ENCODE measurements around the gene NRXN3. TPM values are rescaled to one million over a fixed set of nuclear protein-coding genes. Genes with fewer than 3 reads are reported as not detected.

The NRXN3 gene
- polyA plus RNA-seq, 1 donor from 2014 or later, result 110 TPM

DNA sequence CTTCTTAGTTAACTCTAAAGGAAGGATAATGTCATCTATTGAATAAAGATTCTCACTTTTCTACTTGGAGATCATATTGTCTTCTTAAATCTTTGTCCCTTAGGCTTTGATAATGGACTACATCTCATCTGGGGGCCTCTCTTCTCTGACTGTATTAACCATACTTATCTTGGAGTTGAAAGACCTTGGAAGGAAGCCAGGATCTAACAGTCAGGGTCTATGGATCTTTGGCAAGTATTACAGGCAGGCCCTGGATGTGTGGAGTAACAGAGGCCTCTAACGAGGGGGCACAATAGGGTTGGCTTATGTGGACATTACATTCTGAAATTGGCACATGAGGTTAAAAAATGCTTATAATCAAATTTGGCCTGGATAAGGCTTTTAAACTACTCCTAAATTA, 513.8 kb downstream of the NRXN3 start:
- no peak overlapping the region for H3K4me2 ChIP-seq (ENCODE audit: low read length)
- no peaks in the 10 kb centered on the region for H3K9me3 ChIP-seq (ENCODE audit: low read length)
- no peak overlapping the region for H3K4me3 ChIP-seq (ENCODE audit: low read length)
- H3K79me2 ChIP-seq (replicated peaks; ENCODE audit: insufficient read depth, low read length), result no peaks in the 10 kb centered on the region
- no peaks in the 10 kb centered on the region for H4K20me1 ChIP-seq (ENCODE audit: insufficient read depth)
- no peaks in the 10 kb centered on the region for H3K36me3 ChIP-seq (ENCODE audit: insufficient read depth, low read length)
- TF ChIP-seq EZH2 (IDR thresholded peaks at IDR 0.05; ENCODE audit: borderline replicate concordance, insufficient read depth, low read length, poor library complexity, severe bottlenecking) (no peak), SMC3 (conservative IDR thresholded peaks at IDR 0.05; ENCODE audit: poor library complexity) (no peak), POLR2AphosphoS5 (IDR thresholded peaks at IDR 0.05) (no peak), RAD21 (conservative IDR thresholded peaks at IDR 0.05) (no peak), MXI1 (conservative IDR thresholded peaks at IDR 0.05; ENCODE audit: poor library complexity, severe bottlenecking) (no peak), TAF1 (IDR thresholded peaks at IDR 0.05; ENCODE audit: low read depth) (no peak), EP300 (conservative IDR thresholded peaks at IDR 0.05; ENCODE audit: poor library complexity, severe bottlenecking) (no peak)
- TF ChIP-seq, protein P1, sequence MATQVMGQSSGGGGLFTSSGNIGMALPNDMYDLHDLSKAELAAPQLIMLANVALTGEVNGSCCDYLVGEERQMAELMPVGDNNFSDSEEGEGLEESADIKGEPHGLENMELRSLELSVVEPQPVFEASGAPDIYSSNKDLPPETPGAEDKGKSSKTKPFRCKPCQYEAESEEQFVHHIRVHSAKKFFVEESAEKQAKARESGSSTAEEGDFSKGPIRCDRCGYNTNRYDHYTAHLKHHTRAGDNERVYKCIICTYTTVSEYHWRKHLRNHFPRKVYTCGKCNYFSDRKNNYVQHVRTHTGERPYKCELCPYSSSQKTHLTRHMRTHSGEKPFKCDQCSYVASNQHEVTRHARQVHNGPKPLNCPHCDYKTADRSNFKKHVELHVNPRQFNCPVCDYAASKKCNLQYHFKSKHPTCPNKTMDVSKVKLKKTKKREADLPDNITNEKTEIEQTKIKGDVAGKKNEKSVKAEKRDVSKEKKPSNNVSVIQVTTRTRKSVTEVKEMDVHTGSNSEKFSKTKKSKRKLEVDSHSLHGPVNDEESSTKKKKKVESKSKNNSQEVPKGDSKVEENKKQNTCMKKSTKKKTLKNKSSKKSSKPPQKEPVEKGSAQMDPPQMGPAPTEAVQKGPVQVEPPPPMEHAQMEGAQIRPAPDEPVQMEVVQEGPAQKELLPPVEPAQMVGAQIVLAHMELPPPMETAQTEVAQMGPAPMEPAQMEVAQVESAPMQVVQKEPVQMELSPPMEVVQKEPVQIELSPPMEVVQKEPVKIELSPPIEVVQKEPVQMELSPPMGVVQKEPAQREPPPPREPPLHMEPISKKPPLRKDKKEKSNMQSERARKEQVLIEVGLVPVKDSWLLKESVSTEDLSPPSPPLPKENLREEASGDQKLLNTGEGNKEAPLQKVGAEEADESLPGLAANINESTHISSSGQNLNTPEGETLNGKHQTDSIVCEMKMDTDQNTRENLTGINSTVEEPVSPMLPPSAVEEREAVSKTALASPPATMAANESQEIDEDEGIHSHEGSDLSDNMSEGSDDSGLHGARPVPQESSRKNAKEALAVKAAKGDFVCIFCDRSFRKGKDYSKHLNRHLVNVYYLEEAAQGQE (IDR thresholded peaks at IDR 0.05; ENCODE audit: borderline replicate concordance), result no peak
- TF ChIP-seq, protein P2, sequence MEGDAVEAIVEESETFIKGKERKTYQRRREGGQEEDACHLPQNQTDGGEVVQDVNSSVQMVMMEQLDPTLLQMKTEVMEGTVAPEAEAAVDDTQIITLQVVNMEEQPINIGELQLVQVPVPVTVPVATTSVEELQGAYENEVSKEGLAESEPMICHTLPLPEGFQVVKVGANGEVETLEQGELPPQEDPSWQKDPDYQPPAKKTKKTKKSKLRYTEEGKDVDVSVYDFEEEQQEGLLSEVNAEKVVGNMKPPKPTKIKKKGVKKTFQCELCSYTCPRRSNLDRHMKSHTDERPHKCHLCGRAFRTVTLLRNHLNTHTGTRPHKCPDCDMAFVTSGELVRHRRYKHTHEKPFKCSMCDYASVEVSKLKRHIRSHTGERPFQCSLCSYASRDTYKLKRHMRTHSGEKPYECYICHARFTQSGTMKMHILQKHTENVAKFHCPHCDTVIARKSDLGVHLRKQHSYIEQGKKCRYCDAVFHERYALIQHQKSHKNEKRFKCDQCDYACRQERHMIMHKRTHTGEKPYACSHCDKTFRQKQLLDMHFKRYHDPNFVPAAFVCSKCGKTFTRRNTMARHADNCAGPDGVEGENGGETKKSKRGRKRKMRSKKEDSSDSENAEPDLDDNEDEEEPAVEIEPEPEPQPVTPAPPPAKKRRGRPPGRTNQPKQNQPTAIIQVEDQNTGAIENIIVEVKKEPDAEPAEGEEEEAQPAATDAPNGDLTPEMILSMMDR (IDR thresholded peaks at IDR 0.05; ENCODE audit: poor library complexity, severe bottlenecking), result no peak
- no peaks in the 10 kb centered on the region for H3F3A ChIP-seq (ENCODE audit: insufficient read depth, low read length, poor library complexity, severe bottlenecking)
- no peak overlapping the region for H3K9ac ChIP-seq (ENCODE audit: low read length)
- H3K27me3 ChIP-seq (ENCODE audit: insufficient read depth, low read depth, low read length), result no peaks in the 10 kb centered on the region
- H3K9me2 ChIP-seq (ENCODE audit: insufficient read depth, low read length), result no peaks in the 10 kb centered on the region
- H2AFZ ChIP-seq (ENCODE audit: low read depth, low read length), result no peak overlapping the region
- H3K27ac ChIP-seq (ENCODE audit: low read length), result no peak overlapping the region

DNA sequence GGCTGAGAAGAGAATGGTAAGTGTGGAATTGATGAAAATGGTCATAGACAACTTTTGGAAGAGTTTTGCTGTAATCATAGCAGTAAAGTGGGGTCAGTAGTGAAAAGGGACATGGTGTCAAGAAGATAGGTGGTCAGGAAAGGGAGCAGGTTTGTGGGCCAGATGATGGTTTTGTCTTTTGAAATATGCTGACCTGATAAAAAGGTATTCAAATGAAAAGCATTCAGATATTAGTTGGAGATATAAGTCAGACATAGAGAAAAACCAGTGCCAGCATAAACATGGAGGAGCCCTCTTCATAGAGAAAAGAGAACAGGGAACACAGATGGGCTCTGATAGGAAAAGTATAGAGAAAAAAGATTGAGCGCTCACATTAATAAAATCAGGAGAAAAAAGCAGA, 518.3 kb downstream of the NRXN3 start:
- Histone ChIP-seq H3K9me2 (ENCODE audit: insufficient read depth, low read length) (no peaks in the 10 kb centered on the region), H3K4me2 (ENCODE audit: low read length) (no peak overlapping the region), H3F3A (ENCODE audit: insufficient read depth, low read length, poor library complexity, severe bottlenecking) (no peaks in the 10 kb centered on the region), H3K4me3 (ENCODE audit: low read length) (no peak overlapping the region), H4K20me1 (ENCODE audit: insufficient read depth) (no peaks in the 10 kb centered on the region), H2AFZ (ENCODE audit: low read depth, low read length) (no peak overlapping the region), H3K9me3 (ENCODE audit: low read length) (no peaks in the 10 kb centered on the region), H3K9ac (ENCODE audit: low read length) (no peak overlapping the region), H3K27ac (ENCODE audit: low read length) (no peak overlapping the region), H3K79me2 (replicated peaks; ENCODE audit: insufficient read depth, low read length) (no peaks in the 10 kb centered on the region), H3K27me3 (ENCODE audit: insufficient read depth, low read depth, low read length) (no peaks in the 10 kb centered on the region), H3K36me3 (ENCODE audit: insufficient read depth, low read length) (no peaks in the 10 kb centered on the region)
- TF ChIP-seq SMC3 (conservative IDR thresholded peaks at IDR 0.05; ENCODE audit: poor library complexity), result no peak
- no peak for TF ChIP-seq EP300 (conservative IDR thresholded peaks at IDR 0.05; ENCODE audit: poor library complexity, severe bottlenecking)
- TF ChIP-seq, protein P2 (IDR thresholded peaks at IDR 0.05; ENCODE audit: poor library complexity, severe bottlenecking), result no peak
- TF ChIP-seq RAD21 (conservative IDR thresholded peaks at IDR 0.05), result no peak
- no peak for TF ChIP-seq POLR2AphosphoS5 (IDR thresholded peaks at IDR 0.05)
- TF ChIP-seq EZH2 (IDR thresholded peaks at IDR 0.05; ENCODE audit: borderline replicate concordance, insufficient read depth, low read length, poor library complexity, severe bottlenecking), result no peak
- no peak for TF ChIP-seq TAF1 (IDR thresholded peaks at IDR 0.05; ENCODE audit: low read depth)
- no peak for TF ChIP-seq MXI1 (conservative IDR thresholded peaks at IDR 0.05; ENCODE audit: poor library complexity, severe bottlenecking)
- TF ChIP-seq, protein P1 (IDR thresholded peaks at IDR 0.05; ENCODE audit: borderline replicate concordance), result no peak
